OCI-LY3 (cell line): ENCODE measurements around the gene LAMC3.

Experiments used
- H2AFZ ChIP-seq: fragments of 200-600, 300-600 bp; shearing (Covaris generic); 2 replicates; pipeline ENCODE4 v1.6.0; 2014; ENCODE audit warnings: antibody characterized with exemption, low read depth, low read length
- H3K27ac ChIP-seq: fragments of 200-600, 300-600 bp; sonication (generic); 2 replicates; pipeline ENCODE4 v1.5.1; 2014; ENCODE audit warnings: mild to moderate bottlenecking, low read length, moderate library complexity, mixed read lengths
- H3K27me3 ChIP-seq: fragments of 200-600, 300-600 bp; sonication (generic); 2 replicates; pipeline ENCODE4 v1.6.1; 2014; ENCODE audit warnings: low read depth, low read length, mixed read lengths
- H3K36me3 ChIP-seq: fragments of 200-600, 300-600 bp; sonication (generic); replicated peaks from 2 replicates; pipeline ENCODE3; 2014; ENCODE audit warnings: low read depth, low read length, mixed read lengths
- H3K4me1 ChIP-seq: fragments of 300-600, 200-600 bp; sonication (generic); 2 replicates; pipeline ENCODE4 v1.6.1; 2014; ENCODE audit warnings: low read length, mixed read lengths
- H3K4me2 ChIP-seq: fragments of 200-600, 300-600 bp; sonication (generic); 2 replicates; pipeline ENCODE4 v1.6.1; 2014; ENCODE audit warnings: low read length, mixed read lengths
- H3K4me3 ChIP-seq: fragments of 300-600, 200-600 bp; sonication (generic); 2 replicates; pipeline ENCODE4 v1.5.1; 2014; ENCODE audit warnings: antibody characterized with exemption, mild to moderate bottlenecking, low read length, moderate library complexity
- H3K79me2 ChIP-seq: fragments of 300-600, 200-600 bp; shearing (Covaris generic); 2 replicates; pipeline ENCODE4 v1.6.1; 2014; ENCODE audit warnings: mild to moderate bottlenecking, low read length, mixed read lengths
- H3K9ac ChIP-seq: fragments of 300-600, 200-600 bp; shearing (Covaris generic); 2 replicates; pipeline ENCODE4 v1.6.0; 2014; ENCODE audit warnings: mild to moderate bottlenecking, low read length, moderate library complexity
- H3K9me3 ChIP-seq: fragments of 200-600, 300-600 bp; shearing (Covaris generic); 2 replicates; pipeline ENCODE4 v1.6.1; 2014; ENCODE audit warnings: low read length, mixed read lengths; ENCODE audit not compliant: insufficient read depth
- H4K20me1 ChIP-seq: fragments of 200-600, 300-600 bp; sonication (generic); 2 replicates; pipeline ENCODE4 v1.6.1; 2016; ENCODE audit warnings: low read length, mixed read lengths; ENCODE audit not compliant: insufficient read depth
- EZH2phosphoT487 ChIP-seq: fragments of 200-600 bp; shearing (Covaris generic); IDR thresholded peaks from 2 replicates; pipeline ENCODE4 v1.6.1; 2018; ENCODE audit warnings: antibody characterized with exemption, mixed run types, low read depth
- TF ChIP-seq, protein P1 (sequence below): fragments of 200-600, 300-600 bp; sonication (generic); IDR thresholded peaks from 2 replicates; pipeline ENCODE4 v1.5.1; 2014; ENCODE audit warnings: antibody characterized with exemption, low read length, low read depth

LAMC3 gene

DNA sequence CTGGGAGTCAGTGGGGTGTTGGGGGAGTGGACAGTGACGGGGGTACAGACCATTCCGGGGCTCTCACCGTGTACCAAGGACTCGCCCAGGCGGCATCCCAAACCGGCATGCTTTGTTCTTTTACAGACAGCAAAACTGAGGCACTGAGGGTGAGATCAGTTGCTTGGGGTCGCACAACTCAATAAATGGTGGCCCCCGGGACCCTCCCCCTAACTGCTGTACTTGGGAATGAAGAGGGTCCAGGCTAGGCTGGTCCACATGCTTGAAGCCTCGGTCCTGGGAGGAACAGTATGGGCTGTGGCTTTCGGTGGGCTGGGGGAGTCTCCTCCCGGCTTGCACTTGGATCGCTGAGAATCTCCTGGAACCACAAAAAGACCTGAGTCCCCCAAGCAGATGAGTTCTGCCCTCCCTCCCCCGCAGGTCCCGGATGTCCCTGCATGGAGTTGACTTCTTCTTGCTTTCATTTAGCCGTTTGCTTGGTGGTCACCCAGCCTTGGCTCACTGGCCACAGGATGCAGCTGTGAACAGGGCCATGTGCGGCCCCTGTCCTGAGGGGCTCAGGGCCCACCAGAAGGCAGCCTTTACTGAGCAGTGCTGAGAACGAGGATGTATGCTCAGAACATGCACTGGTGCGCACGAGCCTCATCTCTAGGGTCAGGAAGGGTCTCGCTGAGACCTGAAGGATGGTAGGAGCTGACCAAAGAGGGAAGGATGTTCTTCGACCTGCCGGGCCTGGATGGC is 4.2 kb downstream of the LAMC3 start:
- no peak overlapping the region for H3K4me2 ChIP-seq
- TF ChIP-seq EZH2phosphoT487, result no peak
- TF ChIP-seq, protein P1, sequence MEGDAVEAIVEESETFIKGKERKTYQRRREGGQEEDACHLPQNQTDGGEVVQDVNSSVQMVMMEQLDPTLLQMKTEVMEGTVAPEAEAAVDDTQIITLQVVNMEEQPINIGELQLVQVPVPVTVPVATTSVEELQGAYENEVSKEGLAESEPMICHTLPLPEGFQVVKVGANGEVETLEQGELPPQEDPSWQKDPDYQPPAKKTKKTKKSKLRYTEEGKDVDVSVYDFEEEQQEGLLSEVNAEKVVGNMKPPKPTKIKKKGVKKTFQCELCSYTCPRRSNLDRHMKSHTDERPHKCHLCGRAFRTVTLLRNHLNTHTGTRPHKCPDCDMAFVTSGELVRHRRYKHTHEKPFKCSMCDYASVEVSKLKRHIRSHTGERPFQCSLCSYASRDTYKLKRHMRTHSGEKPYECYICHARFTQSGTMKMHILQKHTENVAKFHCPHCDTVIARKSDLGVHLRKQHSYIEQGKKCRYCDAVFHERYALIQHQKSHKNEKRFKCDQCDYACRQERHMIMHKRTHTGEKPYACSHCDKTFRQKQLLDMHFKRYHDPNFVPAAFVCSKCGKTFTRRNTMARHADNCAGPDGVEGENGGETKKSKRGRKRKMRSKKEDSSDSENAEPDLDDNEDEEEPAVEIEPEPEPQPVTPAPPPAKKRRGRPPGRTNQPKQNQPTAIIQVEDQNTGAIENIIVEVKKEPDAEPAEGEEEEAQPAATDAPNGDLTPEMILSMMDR, result no peak
- no peaks in the 10 kb centered on the region for H3K36me3 ChIP-seq
- H3K4me3 ChIP-seq, result no peak overlapping the region
- H4K20me1 ChIP-seq, result no peaks in the 10 kb centered on the region
- H3K79me2 ChIP-seq, result no peaks in the 10 kb centered on the region
- no peak overlapping the region for H3K9ac ChIP-seq
- H3K27ac ChIP-seq, result no peak overlapping the region
- H2AFZ ChIP-seq, result no peak overlapping the region
- H3K9me3 ChIP-seq, result no peaks in the 10 kb centered on the region
- H3K27me3 ChIP-seq, result 0 out of 2 replicates have a peak, but pooled peaks cover 2% of the 10 kb centered on the region
- H3K4me1 ChIP-seq, result peaks cover 5% of the 10 kb centered on the region; the same call in 1 of the 2 replicates

DNA sequence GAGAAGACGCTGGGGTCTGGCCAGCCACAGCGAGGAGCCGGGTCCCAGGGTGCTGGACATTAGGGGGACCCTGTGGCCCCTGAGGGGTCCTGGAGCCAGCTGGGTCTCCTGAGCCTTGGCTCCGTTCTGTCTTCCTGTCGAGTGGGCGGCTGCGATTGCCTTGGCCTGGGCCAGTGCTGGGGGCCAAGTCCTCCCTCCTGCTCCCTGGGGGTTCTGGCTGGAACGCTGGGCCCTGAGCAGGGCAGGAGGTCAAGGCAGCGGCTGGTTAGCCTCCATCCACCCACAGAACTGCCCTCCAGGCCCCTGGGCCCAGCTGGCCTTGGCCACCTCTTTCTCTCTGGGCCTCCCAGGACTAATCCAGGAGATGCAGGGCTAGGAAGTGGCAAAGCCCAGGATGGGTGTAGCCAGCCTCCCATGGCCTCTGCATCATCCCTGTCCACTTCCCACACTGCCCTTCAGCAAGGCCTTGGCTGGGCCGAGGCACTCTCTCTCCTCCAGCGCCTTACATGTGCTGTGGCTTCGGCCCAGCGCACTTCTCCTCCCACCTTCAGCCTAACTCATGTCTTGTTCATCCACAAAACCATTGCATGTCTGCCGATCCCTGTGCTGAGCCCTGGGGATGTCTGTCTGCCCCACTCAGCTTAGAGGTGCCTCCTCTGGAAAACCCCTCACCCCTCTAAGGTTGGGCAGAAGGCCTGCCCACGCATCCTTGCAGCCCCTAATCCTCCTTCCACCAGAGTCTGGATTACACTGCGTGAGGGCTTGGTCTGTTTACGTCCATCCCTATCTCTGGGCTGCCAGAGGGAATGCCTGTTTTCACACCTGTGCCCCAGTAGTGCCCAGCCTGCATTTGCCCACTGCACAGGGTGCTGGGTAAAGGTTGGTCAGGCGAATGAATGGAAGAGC is 5.0 kb downstream of the LAMC3 start:
- no peak overlapping the region for H3K9ac ChIP-seq
- H2AFZ ChIP-seq, result no peak overlapping the region
- H4K20me1 ChIP-seq, result no peaks in the 10 kb centered on the region
- H3K27ac ChIP-seq, result no peak overlapping the region
- H3K79me2 ChIP-seq, result no peaks in the 10 kb centered on the region
- no peak overlapping the region for H3K4me3 ChIP-seq
- H3K4me1 ChIP-seq, result peaks cover 5% of the 10 kb centered on the region; the same call in 1 of the 2 replicates
- no peaks in the 10 kb centered on the region for H3K9me3 ChIP-seq
- no peak for TF ChIP-seq EZH2phosphoT487
- TF ChIP-seq, protein P1, result no peak
- H3K4me2 ChIP-seq, result no peak overlapping the region
- 0 out of 2 replicates have a peak, but pooled peaks cover 2% of the 10 kb centered on the region for H3K27me3 ChIP-seq
- H3K36me3 ChIP-seq, result no peaks in the 10 kb centered on the region

DNA sequence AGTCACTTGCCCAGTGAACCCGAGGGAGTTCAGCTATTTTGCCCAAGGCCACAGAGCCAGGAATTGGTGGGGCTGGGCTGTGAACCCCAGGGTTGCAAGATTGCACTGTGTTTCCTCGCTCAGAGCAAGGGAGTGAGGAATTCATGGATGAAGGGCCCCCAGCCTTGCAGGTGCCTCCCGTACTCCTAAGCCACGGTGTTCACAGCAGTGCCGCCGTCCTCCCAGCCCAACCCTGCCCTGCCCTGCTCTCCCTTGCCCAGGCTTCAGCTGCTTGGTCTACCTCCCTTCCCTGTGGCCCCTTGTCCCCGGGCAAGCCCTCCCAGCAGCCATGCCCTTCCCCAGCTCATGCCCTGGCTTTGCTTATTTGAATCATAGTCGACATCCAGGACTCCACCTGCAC is 6.1 kb downstream of the LAMC3 start:
- H3K4me1 ChIP-seq, result peaks cover 5% of the 10 kb centered on the region; the same call in 1 of the 2 replicates
- no peaks in the 10 kb centered on the region for H3K79me2 ChIP-seq
- H3K27ac ChIP-seq, result no peak overlapping the region
- H2AFZ ChIP-seq, result no peak overlapping the region
- H3K9ac ChIP-seq, result no peak overlapping the region
- TF ChIP-seq, protein P1, result no peak
- no peak for TF ChIP-seq EZH2phosphoT487
- H3K4me2 ChIP-seq, result no peak overlapping the region
- H3K36me3 ChIP-seq, result no peaks in the 10 kb centered on the region
- 0 out of 2 replicates have a peak, but pooled peaks cover 2% of the 10 kb centered on the region for H3K27me3 ChIP-seq
- no peaks in the 10 kb centered on the region for H4K20me1 ChIP-seq
- no peak overlapping the region for H3K4me3 ChIP-seq
- no peaks in the 10 kb centered on the region for H3K9me3 ChIP-seq

DNA sequence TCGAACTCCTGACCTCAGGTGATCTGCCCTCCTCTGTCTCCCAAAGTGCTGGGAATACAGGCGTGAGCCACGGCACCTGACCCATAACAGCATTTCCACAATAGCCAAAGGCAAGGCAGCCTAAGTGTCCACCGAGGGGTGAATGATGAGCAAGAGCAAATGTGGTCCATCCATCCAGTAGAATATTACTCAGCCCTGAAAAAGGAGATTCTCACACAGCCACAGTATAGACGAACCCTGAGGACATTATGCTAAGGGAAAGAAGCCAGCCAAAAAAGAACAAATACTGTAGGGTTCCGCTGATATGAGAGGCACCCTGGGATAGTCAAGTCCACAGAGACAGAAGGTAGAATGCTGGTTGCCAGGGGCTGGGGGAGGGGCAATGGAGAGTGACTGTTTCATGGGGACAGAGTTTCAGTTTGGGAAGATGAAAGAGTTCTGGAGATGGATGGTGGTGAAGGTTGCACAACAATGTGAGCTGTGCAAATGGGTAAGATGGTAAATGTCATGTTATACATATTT is 7.0 kb downstream of the LAMC3 start:
- Histone ChIP-seq H3K79me2 (no peaks in the 10 kb centered on the region), H3K27me3 (peaks cover 10% of the 10 kb centered on the region), H3K27ac (no peak overlapping the region), H3K4me1 (peaks cover 5% of the 10 kb centered on the region; the same call in 1 of the 2 replicates), H3K9ac (no peak overlapping the region), H3K9me3 (no peaks in the 10 kb centered on the region), H2AFZ (no peak overlapping the region), H3K36me3 (no peaks in the 10 kb centered on the region), H3K4me3 (no peak overlapping the region), H4K20me1 (no peaks in the 10 kb centered on the region), H3K4me2 (no peak overlapping the region)
- TF ChIP-seq EZH2phosphoT487, result no peak
- TF ChIP-seq, protein P1, result no peak
